Osteocyte (in vitro differentiated cells): Measurements from ENCODE around the gene RALGPS2. TPM values are rescaled to one million over a fixed set of nuclear protein-coding genes. Genes with fewer than 3 reads are reported as not detected.
"Not testable (repeated sequence)": the region's sequence is repeated elsewhere in the genome, so short reads cannot be mapped to it uniquely, and the experiment has no call there.

Experiments
- DNase-seq: peaks from one replicate; pipeline ENCODE4 v3.0.0; 2021; ENCODE audit warnings: mixed read lengths; ENCODE audit not compliant: unreplicated experiment; ENCODE audit errors: extremely low spot score
- H3K27ac Mint-ChIP-seq: one replicate; pipeline ENCODE4 v1.8.0; 2021; ENCODE audit warnings: mild to moderate bottlenecking, mixed read lengths; ENCODE audit not compliant: unreplicated experiment
- H3K27me3 Mint-ChIP-seq: one replicate; pipeline ENCODE4 v1.8.0; 2021; ENCODE audit warnings: mixed read lengths; ENCODE audit not compliant: unreplicated experiment
- H3K36me3 Mint-ChIP-seq: one replicate; pipeline ENCODE4 v1.8.0; 2021; ENCODE audit warnings: mixed read lengths; ENCODE audit not compliant: unreplicated experiment
- H3K4me1 Mint-ChIP-seq: one replicate; pipeline ENCODE4 v1.8.0; 2021; ENCODE audit warnings: mixed read lengths; ENCODE audit not compliant: unreplicated experiment
- H3K4me3 Mint-ChIP-seq: one replicate; pipeline ENCODE4 v1.8.0; 2021; ENCODE audit warnings: mild to moderate bottlenecking, moderate library complexity, mixed read lengths; ENCODE audit not compliant: unreplicated experiment
- H3K9me3 Mint-ChIP-seq: one replicate; pipeline ENCODE4 v1.8.0; 2021; ENCODE audit warnings: mixed read lengths; ENCODE audit not compliant: unreplicated experiment
- total RNA-seq: library from RNA; stranded (reverse); gene quantifications from 2 replicates; pipeline ENCODE4 v1.2.1, GENCODE V29; 2021
- TF ChIP-seq, protein P1 (sequence below): fragments of 200-600 bp; sonication (generic); IDR thresholded peaks from 2 replicates; pipeline ENCODE4 v1.5.0; 2021; ENCODE audit warnings: antibody characterized with exemption, mild to moderate bottlenecking, moderate library complexity

Gene RALGPS2
- total RNA-seq, 1 donor from 2014 or later: 6.5 TPM

GRCh38 chr1:178945763-178946266 is 220.8 kb downstream of the RALGPS2 start:
- Mint-ChIP-seq H3K9me3 (no peaks in the 10 kb centered on the region), H3K27me3 (peaks cover 13% of the 10 kb centered on the region), H3K4me3 (no peak overlapping the region), H3K27ac (no peak overlapping the region), H3K36me3 (no peaks in the 10 kb centered on the region), H3K4me1 (peaks cover 5% of the 10 kb centered on the region)
- DNase-seq: peak; percentile 73
- TF ChIP-seq, protein P1, sequence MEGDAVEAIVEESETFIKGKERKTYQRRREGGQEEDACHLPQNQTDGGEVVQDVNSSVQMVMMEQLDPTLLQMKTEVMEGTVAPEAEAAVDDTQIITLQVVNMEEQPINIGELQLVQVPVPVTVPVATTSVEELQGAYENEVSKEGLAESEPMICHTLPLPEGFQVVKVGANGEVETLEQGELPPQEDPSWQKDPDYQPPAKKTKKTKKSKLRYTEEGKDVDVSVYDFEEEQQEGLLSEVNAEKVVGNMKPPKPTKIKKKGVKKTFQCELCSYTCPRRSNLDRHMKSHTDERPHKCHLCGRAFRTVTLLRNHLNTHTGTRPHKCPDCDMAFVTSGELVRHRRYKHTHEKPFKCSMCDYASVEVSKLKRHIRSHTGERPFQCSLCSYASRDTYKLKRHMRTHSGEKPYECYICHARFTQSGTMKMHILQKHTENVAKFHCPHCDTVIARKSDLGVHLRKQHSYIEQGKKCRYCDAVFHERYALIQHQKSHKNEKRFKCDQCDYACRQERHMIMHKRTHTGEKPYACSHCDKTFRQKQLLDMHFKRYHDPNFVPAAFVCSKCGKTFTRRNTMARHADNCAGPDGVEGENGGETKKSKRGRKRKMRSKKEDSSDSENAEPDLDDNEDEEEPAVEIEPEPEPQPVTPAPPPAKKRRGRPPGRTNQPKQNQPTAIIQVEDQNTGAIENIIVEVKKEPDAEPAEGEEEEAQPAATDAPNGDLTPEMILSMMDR: no peak

DNA sequence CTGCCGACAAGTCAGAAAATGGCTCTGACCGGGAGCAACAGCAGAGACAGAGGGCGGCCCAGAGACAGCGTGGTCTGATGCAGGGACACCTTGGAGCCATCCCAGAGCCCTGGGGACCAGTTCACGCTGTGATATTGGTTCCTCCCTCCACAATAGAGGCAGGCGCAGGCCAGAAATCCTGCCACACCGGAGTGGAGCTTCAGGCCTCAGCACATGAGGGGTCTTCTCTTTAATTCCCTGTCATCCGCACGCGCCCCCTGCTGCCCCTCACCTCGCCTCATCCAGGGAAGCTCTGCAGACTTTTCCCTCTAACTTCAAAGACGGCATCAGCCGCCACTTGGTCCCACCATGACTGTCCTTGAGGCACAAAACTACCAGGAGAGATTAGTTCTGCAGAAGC is 221.4 kb downstream of the RALGPS2 start:
- Mint-ChIP-seq H3K27me3 (peaks cover 15% of the 10 kb centered on the region), H3K4me1 (peaks cover 5% of the 10 kb centered on the region), H3K27ac (no peak overlapping the region), H3K9me3 (no peaks in the 10 kb centered on the region), H3K4me3 (no peak overlapping the region), H3K36me3 (no peaks in the 10 kb centered on the region)
- DNase-seq: peak; percentile 69
- TF ChIP-seq, protein P1: no peak

GRCh38 chr1:178946855-178947676 is 222.0 kb downstream of the RALGPS2 start:
- Mint-ChIP-seq H3K4me3 (no peak overlapping the region), H3K27me3 (peaks cover 15% of the 10 kb centered on the region), H3K27ac (no peak overlapping the region), H3K9me3 (no peaks in the 10 kb centered on the region), H3K36me3 (no peaks in the 10 kb centered on the region), H3K4me1 (peaks cover 5% of the 10 kb centered on the region)
- TF ChIP-seq, protein P1: no peak
- DNase-seq: peak; percentile 8

- Mint-ChIP-seq H3K4me3 (no peak overlapping the region), H3K27me3 (peaks cover 15% of the 10 kb centered on the region), H3K9me3 (no peaks in the 10 kb centered on the region), H3K4me1 (peaks cover 5% of the 10 kb centered on the region), H3K27ac (no peak overlapping the region), H3K36me3 (no peaks in the 10 kb centered on the region)
- TF ChIP-seq, protein P1: no peak
- DNase-seq: peak; percentile 34
Observed at GRCh38 chr1:178947677-178947981, 222.6 kb downstream of the RALGPS2 start.

DNA sequence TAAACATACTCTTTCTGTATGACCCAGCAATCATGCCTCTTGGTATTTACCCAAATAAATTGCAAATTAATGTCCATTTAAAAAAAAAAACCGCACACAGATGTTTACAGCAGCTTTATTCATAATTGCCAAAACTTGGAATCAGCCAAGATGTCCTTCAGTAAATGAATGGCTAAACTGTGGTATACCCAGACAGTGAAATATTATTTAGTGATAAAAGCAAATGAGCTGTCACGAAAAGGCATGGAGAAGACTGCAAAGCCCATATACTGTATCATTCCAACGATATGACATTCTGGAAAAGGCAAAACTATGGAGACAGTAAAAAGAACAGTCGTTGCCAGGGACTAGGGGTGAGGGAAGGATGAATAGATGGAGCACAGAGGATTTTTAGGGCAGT is 223.6 kb downstream of the RALGPS2 start:
- DNase-seq: no peak
- Mint-ChIP-seq H3K4me3 (no peak overlapping the region), H3K27me3 (peaks cover 15% of the 10 kb centered on the region), H3K4me1 (peaks cover 3% of the 10 kb centered on the region), H3K9me3 (no peaks in the 10 kb centered on the region), H3K36me3 (no peaks in the 10 kb centered on the region), H3K27ac (no peak overlapping the region)
- TF ChIP-seq, protein P1: no peak

- H3K36me3 Mint-ChIP-seq: not testable (repeated sequence)
Observed at GRCh38 chr1:178949866-178950265, 224.8 kb downstream of the RALGPS2 start.

More at GRCh38 chr1:178949866-178950265, 224.8 kb downstream of the RALGPS2 start:
- peaks cover 15% of the 10 kb centered on the region for H3K27me3 Mint-ChIP-seq
- not testable (repeated sequence) for H3K27ac Mint-ChIP-seq, H3K4me3 Mint-ChIP-seq, DNase-seq, H3K9me3 Mint-ChIP-seq, H3K4me1 Mint-ChIP-seq
